Heart left ventricle (tissue), 13 donors: Measurements from ENCODE around the gene TRIP12.

Source experiments
- CTCF ChIP-seq, 12 donors: fragments of 200-600 bp; sonication (generic) in 4 of 12; IDR thresholded peaks; one replicate each; pipeline versions ENCODE4 v1.5.0 to v1.8.0; 2018 to 2022; ENCODE audit warnings: antibody characterized with exemption in 12 of 12, mild to moderate bottlenecking in 5 of 12
- POLR2A ChIP-seq, 2 donors: fragments of 450-650 bp; IDR thresholded peaks; one replicate each; pipeline ENCODE4 v1.6.1; 2017; ENCODE audit warnings: antibody characterized with exemption in 2 of 2, mild to moderate bottlenecking in 2 of 2, moderate library complexity in 2 of 2
- donor health status: ischemic (EF 13 %, LVEDD 7.1; RV severe dilation, severe dysfunction).
- donor health status: DM: no; HTN: yes; CAD: no.
- donor health status: DM: no; HTN: no; CAD: no.
- donor health status: ischemic (EF 25% LVEDD 6.9; RV normal size, moderate dysfunction).
- donor health status: ischemic (EF 25% LVEDD 5.7; RV mildly dilated, moderate dysfunction).
- donor health status: ischemic (EF 35%, LVEDD 5.7; RV mildly dilated, moderate dysfunction).
- donor health status: nonischemic (EF 11% LVEDD 7.7; RV severe dilation, severe dysfunction).
- donor health status: DM: yes; HTN: yes; CAD: no.
- donor health status: PGD.
- donor health status: ischemic (EF 29% LVEDD 5.4; RV normal size, mild dysfunction).
- donor health status: nonischemic (EF 23%, LVEDD 6.1; RV moderate dilation, normal function).

DNA sequence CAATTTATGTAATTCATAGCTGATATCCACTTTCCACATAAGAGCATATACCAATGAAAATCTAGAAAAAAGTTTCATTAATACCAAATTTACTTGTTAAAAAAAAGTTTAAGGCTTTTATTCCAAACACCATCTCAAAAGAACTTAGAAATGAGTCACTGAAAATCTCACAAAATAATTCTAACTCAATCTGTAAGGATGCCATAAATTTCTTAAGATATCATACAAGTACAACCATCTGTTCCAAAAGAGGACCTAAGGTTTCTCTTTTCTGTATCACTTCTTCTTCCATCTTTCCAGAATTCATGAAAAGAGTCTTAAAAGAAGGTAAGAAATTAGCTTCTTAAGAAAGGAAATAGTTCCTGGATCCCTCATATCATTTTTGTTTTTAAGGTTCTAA lies 60.4 kb downstream of the TRIP12 start:
- TF ChIP-seq CTCF (IDR thresholded peaks at IDR 0.05) (no peak), POLR2A (IDR thresholded peaks at IDR 0.05) (no peak)
